KBM-7 (cell line): ENCODE results near the gene SRP19.

Experiments
- DNase-seq: peaks from one replicate; pipeline ENCODE4 v3.0.0-alpha.2; 2015
- in situ Hi-C: fragments of 300-500 bp; cut with MboI; formaldehyde crosslinking; loops from 2 replicates; pipeline ENCODE4 v1.14.3; 2020; ENCODE audit warnings: low sequenced_read_pairs, low pct_unique_long_range_greater_than_20kb, mixed read lengths

SRP19 gene

GRCh38 chr5:112917453-112917995, 56.4 kb downstream of the SRP19 start:
- in situ Hi-C loops, result no loop called here
- no peak for DNase-seq

GRCh38 chr5:112918136-112918535, 57.0 kb downstream of the SRP19 start:
- in situ Hi-C loops, result no loop called here
- no peak for DNase-seq

DNA sequence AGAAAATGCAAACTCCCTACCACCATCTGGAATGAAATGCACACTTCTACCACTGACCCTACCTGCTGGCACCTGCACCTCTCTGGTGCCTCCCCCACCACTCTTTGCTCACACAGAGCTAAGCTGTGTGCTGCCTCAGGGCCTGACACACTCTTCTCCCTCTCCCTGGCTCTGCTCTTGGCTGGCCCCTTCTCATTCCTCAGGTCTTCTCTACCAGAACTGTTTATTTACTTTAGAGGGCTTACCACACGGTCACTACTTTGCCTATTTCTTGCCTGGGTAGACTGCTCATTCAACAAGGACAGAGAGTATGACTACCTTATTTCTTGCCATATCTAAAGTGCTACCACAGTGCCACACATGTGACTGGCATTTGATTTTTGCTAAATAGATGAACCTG, 57.6 kb downstream of the SRP19 start:
- in situ Hi-C loops, result no loop called here
- DNase-seq, result no peak
